ENCODE measurements around the gene LGR4. TPM values are rescaled to one million over a fixed set of nuclear protein-coding genes. Genes with fewer than 3 reads are reported as not detected.
A peak's percentile ranks its signal among the peaks of the same experiment; 100 is the strongest.

LGR4 gene
- total and polyA plus RNA-seq, 2 of the 13 experiments (the other 11 are each of a cell fraction or from before 2014, with no cell fraction given), result 42.1 to 68.7 TPM

GRCh38 chr11:27472398-27473016 lies at the start of gene LGR4 (continued):
- TF ChIP-seq PRDM15 (CRISPR knock-in tag; IDR thresholded peaks at IDR 0.05) (0 out of 2 replicates have a peak, but pooled peaks have one; percentile 36), WIZ (CRISPR knock-in tag; IDR thresholded peaks at IDR 0.05) (no peak), ZNF552 (CRISPR knock-in tag; IDR thresholded peaks at IDR 0.05; ENCODE audit: borderline replicate concordance) (no peak), CREB3 (CRISPR knock-in tag; IDR thresholded peaks at IDR 0.05) (no peak), ZNF709 (CRISPR knock-in tag; IDR thresholded peaks at IDR 0.05) (no peak), BRD4 (CRISPR knock-in tag; IDR thresholded peaks at IDR 0.05) (0 out of 2 replicates have a peak, but pooled peaks have one; percentile 60), ZNF17 (CRISPR knock-in tag; IDR thresholded peaks at IDR 0.05) (no peak), HOXA5 (CRISPR knock-in tag; IDR thresholded peaks at IDR 0.05) (peak; percentile 60; the same call in 1 of the 2 replicates), NRL (CRISPR knock-in tag; IDR thresholded peaks at IDR 0.05; ENCODE audit: borderline replicate concordance) (peak; percentile 61; the same call in 1 of the 2 replicates), ZNF335 (CRISPR knock-in tag; IDR thresholded peaks at IDR 0.05) (no peak), RBM22 (optimal IDR thresholded peaks at IDR 0.05; ENCODE audit: low read length) (no peak), SP2 (CRISPR knock-in tag; IDR thresholded peaks at IDR 0.05) (peak; percentile 18; the same call in 1 of the 2 replicates), TBP (CRISPR knock-in tag; IDR thresholded peaks at IDR 0.05) (no peak), BORCS8-MEF2B (CRISPR knock-in tag; IDR thresholded peaks at IDR 0.05) (no peak), KMT2B (CRISPR knock-in tag; IDR thresholded peaks at IDR 0.05) (peak; percentile 36; the same call in 1 of the 2 replicates), ZSCAN20 (CRISPR knock-in tag; IDR thresholded peaks at IDR 0.05; ENCODE audit: borderline replicate concordance) (no peak; the same call in 1 of the 2 replicates), KDM4B (CRISPR knock-in tag; IDR thresholded peaks at IDR 0.05) (peak; percentile 65; the same call in 1 of the 2 replicates), JARID2 (CRISPR knock-in tag; IDR thresholded peaks at IDR 0.05; ENCODE audit: insufficient replicate concordance) (no peak), ZNF550 (CRISPR knock-in tag; IDR thresholded peaks at IDR 0.05; ENCODE audit: borderline replicate concordance) (no peak), ATAD3A (CRISPR knock-in tag; IDR thresholded peaks at IDR 0.05) (no peak), U2AF1 (optimal IDR thresholded peaks at IDR 0.05; ENCODE audit: low read depth, low read length) (no peak), JDP2 (CRISPR knock-in tag; IDR thresholded peaks at IDR 0.05; ENCODE audit: borderline replicate concordance) (no peak), SALL1 (CRISPR knock-in tag; IDR thresholded peaks at IDR 0.05) (peak; percentile 57; the same call in 1 of the 2 replicates)

Measured in HepG2 (cell line).